GM19438 (cell line): ENCODE data around the gene LCN12.
"Not testable (repeated sequence)": the region's sequence is repeated elsewhere in the genome, so short reads cannot be mapped to it uniquely, and the experiment has no call there.

Source experiments
- ATAC-seq: cut with Tn5 transposase; IDR thresholded peaks from one replicate; pipeline ENCODE4 v1.9.1; 2021; ENCODE audit warnings: low read depth; ENCODE audit not compliant: unreplicated experiment

Gene LCN12

DNA sequence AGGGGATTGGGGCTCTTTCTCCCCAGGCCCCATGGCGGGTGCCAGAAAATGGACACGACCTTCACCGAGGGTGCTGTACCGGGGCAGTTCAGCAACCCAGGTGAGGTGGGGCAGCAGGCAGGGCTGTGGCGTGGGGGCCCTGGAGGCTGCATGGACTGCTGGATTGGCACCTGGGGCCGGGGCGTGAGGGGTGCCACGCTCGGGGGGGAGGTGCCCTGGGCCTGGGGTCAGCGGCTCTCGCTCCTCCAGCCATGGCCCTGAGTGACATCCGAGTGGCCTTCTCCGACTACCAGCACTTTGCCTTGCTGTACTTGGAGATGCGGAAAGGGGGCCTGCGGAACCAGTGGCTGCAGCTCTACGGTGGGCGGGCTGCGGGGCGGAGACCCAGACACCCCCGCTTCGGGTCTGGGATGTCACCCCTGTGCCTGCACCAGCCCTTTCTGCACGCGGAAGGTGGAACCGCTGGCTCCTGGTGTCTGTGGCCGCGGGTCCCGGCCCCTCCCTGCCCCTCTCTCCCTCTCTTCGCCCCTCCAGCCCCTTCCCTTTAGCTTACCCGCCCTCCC lies 32.5 kb downstream of the LCN12 start:
- no peak for ATAC-seq

DNA sequence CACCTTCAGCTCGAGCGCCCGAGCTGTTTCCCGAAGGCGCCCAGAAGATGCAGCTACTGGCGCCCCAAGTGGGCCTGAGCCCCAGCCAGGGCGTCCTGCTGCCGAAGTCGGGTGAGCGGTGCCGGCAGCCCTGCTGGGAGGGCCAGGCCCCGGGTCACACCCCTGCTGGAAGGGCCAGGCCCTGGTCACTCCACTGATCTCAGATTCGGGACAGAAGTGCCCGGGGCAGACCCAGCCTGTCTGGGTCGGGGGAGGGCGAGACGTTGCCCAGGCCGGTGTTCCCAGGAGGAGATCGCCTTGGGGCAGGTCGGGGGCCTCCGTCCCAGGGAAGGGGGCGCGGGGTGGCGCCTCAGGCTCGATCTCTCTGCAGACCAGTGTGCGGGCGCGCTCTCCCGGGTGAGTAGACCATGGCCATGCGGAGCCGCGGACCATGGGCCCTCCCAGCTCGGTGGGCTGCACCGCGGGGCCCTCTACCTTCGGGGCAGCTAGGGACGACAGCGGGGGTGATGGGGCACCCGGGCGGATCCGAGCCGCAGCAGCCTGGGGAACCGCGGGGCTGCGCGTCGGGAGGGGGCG lies 33.0 kb downstream of the LCN12 start:
- ATAC-seq = no peak

DNA sequence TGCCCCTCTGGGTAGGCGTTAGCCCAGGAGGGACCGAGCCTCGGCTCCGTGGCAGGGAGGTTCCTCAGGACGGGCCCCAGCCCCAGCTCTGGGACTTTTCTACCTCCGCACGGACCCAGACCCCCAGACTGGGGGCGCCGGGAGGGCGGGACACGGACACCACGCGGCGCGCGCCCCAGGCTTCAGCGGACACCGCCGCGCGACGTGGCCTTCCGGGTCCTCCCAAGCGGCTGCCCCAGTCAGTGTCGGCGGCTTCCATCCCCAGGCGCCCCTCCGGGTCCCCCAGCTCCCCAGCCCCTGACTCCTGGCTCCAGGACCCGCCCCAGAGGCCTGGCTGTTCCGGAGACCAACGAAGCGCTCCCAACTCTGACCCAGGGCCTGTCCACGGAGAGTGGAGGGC lies 33.8 kb downstream of the LCN12 start:
- no peak for ATAC-seq

DNA sequence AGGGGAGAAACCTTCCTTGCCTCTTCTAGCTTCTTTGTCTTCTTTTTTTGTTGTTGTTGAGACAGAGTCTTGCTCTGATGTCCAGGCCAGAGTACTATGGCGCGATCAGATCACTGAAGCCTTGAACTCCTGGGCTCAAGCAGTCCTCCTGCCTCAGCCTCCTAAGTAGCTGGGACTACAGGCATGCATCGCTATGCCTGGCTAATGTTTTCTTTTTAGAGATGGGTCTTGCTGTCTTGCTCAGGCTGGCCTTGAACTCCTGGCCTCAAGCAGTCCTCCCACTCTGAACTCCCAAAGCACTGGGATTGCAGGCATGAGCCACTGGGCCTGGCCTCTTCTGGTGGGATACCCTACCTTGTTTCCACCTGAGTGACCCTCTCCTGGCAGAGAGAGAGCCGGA lies 36.8 kb downstream of the LCN12 start:
- no peak for ATAC-seq

DNA sequence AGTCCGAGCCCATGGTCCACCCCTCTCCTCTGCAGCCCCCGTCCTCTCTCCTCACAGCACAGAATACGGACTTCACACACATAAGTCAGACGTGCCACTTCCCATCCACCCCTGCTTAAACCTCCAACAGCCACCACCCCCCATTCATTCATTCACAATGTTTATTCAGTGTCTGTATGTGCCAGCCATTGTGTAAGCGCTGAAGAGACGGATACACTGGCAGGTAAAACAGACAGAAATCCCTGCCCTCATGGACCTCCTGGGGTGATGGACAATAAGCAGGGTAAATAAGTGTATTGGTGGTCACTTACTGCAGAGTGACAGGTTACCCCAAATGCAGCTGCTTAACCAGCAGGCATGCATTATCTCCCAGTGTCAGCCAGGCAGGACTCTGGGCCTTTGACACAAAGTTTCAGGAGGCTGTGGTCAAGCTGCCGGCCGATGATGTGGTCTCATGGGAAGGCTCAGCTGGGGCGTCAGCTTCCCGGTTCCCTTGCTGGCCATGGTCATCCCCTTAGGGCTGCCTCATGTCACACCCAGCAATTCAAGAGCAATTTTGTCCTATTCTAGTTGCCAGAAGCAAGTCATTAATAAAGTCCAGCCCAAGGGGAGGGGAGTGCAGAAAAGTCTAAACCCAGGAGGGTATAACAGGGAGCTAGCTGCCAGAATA lies 38.3 kb downstream of the LCN12 start:
- no peak for ATAC-seq

DNA sequence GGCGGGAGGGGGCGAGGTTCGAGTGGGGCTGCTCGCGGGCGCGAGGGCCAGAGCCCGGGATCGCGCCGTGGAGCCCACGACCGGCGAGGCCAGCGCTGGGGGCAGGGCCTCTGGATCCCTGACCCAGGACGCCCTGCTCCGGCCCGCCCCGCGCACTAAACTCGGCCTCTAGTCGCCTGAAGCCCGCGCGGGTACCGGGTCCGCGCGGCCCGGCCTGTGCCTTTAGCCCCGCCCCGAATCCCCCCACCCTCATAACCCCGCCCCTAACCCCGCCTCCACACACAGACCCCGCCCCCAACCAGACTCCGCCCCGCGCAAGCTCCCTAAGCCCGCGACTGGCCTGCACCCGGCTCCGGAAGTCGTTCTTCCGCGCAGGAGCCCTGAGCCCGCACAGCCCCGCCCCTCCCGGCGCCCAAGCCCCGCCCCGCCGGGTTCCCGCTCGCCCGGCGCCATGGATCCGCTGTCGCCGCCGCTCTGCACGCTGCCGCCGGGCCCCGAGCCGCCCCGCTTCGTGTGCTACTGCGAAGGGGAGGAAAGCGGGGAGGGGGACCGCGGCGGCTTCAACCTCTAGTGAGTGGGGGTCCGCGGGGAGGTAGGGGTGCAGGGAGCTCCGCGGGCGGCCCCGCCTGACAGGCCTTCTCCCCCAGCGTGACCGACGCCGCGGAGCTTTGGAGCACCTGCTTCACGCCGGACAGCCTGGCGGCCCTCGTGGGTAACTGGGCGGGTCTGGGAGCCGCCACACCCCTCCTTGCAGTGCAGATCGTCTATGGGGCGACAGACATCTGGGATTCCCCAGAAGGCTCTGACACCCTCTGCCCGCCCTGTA lies 40.1 kb downstream of the LCN12 start, which contains the start of gene PAXX:
PAXX (plus strand) TSS at position 430 of the 826 bp plus-strand sequence; CDS start at position 452, 22 bp downstream.
- ATAC-seq = peak; percentile 71

DNA sequence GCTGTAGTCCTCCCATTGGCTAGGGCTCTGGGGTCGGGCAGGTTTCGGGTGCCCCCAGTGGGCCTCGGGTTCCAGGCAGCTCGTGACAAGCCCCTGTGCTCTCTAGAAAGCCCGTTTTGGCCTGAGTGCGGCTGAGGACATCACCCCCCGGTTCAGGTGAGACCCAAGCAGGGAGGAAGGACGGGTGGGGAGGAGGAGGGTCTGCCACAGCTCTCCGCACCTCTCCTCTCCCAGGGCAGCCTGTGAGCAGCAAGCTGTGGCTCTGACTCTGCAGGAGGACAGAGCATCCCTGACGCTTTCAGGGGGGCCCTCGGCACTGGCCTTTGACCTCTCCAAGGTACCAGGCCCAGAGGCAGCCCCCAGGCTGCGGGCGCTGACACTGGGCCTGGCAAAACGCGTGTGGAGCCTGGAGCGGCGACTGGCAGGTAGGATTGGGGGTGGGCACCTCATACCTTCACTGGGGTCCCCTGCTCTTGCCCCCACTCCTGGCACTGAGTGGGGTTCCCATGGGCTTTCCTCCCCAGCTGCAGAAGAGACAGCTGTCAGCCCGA lies 40.8 kb downstream of the LCN12 start:
- ATAC-seq = no peak

DNA sequence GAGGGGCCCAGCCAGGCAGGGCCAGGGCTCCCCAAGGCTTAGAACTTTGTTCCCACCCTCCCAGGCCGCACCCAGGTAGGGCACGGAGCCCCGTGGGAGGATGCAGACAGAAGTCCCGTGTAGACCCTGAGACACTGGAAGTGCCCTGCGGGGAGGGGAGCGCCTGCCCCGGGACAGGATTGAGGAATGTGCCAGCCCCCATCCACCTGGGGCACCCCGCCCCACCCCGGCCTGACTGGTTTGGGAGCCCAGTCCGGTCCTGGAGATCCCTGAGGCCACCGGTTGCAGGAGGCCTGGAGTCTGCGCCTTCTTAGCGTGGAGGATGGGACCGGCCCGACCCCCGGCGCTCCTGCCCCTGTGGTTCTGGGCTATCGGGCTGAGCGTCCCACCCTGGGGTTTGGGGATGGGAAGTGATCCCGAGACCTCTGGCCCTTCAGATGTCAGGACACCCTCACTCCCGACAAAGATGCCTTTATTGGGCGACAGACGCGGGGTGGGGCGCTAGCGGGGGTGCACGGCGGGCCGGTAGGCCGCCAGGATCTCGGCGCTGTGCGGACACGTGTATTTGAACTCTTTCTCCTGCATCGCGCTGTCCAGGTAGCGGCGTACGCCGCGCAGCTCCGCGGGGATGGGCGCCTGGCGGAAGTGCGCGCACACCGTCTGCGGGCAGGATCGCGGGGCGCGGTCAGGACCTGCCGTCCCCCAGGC lies 42.3 kb downstream of the LCN12 start:
- no peak for ATAC-seq

DNA sequence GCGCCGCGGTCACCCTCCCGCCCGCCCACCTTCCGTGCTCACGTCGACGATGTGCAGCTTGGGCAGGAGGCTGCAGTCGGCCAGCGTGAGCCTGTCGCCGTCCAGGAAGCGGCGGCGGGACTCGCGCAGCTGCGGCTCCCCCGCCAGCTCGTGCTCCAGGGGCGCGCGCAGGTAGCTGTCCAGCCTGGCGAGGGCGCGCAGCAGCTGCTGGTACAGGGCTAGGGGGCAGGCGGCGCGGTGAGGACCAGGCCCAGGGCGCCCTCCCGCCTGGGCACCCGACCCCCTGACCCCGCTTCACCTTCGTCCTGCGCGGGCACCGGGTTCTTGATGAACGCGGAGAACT lies 42.8 kb downstream of the LCN12 start:
- ATAC-seq = no peak

DNA sequence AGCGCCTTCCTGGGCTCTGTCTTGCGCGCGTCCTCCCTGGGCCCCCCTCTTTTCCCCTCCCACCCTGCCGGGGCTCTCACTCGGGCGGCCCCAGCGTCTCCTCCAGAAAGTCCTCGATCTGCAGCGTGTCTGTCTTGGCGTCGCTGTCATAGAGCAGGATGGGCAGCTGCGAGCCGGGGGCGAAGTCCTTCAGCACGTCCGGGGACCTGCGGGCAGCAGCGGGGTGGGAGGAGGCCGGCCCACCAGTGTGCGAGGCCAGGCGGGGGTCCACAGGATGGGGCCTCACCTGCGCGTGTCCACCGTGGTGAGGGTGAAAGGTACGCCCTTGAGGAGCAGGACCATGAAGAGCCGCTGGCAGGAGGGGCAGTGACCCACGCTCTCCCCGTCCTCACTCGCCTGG lies 43.3 kb downstream of the LCN12 start:
- ATAC-seq = no peak

DNA sequence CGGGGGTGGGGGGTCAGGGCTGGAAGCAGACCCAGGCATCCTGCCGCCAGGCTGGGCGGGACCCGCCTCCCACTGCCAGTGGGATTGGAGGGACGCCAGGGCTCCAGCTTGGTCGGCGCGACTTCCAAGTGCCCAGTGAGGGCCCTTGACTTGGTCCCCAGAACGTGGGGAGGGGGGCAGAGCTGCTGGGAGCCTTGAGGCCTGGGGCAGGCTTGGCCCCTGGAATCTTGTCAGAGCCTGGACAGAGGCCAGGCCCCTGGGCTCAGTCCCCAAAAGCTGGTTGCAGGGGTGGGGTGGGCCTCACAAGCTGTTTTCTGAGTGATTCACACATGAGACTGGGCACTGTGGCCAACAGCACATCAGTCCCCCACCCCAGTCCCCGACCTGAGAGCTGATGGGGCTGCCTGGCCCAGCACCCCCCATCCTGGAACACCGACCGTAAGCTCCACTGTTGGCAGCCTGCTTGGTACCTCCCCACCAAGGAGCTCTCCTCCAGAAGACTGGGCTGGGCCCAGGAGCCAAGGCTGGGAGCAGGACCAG lies 43.8 kb downstream of the LCN12 start:
- ATAC-seq = no peak

DNA sequence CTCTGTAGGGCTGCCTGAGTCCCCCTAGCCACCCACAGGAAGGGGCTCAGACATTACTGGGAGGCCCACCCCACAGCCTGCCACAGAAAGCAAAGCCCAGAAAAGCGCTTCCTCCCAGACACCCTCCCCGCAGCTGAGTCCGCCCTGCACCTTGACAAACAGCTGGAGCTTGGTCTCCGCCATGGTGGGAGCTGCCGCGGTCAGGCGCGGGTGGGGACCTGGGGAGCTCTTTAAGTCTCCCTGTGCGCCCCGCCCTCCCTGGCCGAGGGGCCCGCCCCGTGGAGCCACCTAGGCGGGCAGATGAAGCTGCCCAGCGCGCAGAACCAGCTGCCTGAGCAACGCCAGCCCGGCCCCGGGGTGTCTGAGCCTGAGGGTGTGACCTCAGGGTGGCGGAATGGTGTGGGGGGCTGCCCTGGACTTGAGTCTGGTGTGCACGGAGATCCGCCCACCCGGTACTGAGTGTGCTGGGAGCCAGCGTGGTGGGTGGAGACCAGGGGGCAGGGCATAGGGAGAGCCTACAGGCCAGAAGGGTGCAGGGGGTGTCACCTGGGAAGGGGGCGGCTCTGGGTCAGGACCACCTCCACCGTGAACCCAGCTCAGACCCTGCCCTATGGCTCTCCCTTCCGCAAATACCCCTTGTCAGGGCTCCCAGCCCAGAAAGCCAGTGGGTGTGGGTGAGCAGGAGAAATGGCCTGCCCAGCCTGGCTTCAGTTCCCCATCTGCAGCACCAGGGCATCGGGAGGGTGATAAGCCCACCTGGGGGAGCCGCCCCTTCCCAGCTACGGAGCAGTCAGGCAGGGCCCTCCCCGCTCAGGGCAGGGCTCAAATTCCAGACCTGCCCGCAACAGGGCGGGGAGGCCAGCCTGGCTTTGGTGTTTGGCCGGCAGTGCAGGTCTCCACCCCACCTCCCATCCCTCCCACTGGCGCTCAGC lies 44.6 kb downstream of the LCN12 start, which contains the start of gene CLIC3:
CLIC3 (minus strand) TSS at position 208 of the 932 bp plus-strand sequence; CDS start at position 183, 25 bp downstream.
- ATAC-seq = no peak

DNA sequence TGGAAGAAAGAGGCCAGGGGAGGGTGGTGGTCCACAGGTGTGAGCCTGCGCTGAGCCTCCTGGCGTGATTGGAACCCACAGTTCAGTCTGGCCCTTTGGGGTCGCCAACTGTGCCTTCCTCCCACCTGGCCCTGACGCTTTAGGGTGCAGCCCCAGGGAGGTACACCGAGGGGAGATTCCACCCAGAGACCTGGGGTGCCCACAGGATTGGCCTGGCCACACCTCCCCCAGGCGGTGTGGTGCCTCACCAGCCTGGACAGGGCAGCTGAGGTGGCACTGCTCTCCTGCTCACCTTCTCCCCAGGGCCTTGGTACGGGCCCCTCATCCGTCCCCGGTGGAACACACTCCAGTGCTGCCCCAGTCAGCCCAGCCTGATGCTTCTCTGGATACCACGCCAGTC lies 45.3 kb downstream of the LCN12 start:
- no peak for ATAC-seq

DNA sequence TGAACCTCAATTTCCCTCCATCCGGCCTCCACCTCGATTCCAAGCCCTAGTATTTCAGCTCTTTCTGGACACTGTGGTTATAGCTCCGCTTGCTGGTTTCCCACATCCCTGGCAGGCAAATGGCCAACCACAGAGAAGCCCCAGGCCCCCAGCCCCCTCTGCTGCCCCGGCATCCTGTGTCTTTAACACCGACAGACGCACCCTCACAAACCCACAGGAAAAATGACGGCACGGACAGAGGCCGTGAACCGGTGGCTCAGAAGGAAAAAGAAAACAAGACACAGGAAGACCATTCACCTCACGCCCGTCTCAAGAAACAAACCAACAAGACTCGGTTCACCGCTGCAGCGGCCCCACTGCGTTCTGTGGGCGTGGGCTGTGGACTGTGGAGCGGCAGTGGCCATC lies 45.8 kb downstream of the LCN12 start:
- ATAC-seq = no peak

DNA sequence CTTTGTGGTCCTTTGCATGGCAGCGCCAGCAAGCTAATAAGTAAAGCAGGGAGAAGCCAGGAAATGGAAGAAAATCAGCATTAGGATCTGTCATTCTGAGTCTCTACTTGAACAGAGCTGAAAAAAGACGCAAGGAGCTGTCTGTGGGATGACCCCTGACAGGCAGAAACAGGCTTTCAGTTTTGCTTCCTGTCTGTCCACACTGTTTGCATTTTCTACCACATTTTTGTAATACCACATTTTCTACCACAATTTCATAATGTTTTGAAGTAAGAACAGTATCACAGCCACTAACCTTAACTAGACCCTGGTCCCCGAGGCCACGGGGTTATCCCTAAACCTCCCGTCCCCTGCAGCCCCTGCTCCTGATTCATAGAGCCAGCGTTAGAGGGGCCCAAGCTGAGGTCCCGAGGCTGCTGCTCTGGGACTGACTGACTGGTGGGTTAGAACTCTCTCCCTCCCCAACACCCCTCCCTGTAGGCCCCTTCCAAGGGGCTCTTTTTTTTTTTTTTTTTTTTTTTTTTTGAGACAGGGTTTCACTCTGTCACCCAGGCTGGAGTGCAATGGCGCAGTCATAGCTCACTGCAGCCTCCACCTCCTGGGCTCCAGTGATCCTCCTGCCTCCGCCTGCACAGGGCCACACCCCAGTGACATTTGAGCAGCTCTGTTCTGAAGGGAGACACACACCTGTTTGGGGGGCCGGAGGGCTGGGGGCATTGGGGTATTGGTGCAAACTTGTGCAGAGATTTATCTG lies 48.3 kb downstream of the LCN12 start:
- ATAC-seq = peak; percentile 71

DNA sequence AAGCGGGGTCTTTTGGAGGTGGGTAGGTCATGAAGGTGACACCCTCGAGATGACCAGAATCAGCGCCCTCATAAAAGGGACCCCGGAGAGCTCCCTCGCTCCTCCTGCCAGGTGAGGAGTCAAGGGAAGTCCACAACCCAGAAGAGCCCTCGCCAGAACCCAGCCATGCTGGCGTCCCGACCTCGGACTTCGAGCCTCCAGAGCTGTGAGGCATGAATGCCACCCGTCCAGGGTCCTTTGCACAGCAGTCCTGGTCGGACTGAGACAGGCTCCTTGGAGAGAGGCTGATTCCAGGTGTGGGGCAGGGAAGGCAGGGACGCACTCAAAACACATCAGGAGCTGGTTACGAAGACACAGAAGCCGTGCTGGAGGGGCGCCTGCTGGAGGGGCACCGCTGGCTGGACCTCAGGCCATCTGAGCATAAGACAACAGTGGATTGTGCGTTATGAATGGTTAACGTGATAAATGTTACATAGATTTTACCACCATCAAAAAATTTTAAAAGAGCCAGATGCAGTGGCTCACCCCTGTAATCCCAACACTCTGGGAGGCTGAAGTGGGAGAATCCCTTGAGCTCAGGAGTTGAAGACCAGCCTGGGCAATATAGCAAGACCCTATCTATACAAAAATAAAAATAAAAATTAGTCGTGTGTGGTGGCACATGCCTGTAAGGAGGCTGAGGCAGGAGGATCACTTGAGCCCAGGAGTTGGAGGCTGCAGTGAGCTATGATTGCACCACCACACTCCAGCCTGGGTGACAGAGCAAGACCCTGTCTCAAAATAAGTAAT lies 50.0 kb downstream of the LCN12 start:
- ATAC-seq = no peak

DNA sequence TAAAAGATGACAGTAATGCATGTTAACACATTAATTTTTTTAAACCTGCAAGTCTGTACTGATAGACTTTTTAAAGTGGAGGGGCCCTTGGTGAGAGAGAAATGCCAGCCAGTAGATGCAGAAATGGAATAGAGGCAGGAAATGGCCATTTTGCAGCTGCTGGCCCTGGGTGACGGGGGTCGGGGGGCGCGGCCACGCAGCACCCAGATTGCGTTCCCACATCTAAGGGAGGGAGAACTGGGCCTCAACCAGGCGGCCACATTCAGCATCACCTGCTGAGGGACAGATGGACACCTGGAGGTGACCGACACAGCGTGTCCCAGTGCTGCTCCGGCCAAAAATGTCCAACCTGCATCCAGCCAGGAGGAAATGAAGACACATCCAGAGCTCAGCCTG lies 50.6 kb downstream of the LCN12 start:
- no peak for ATAC-seq

DNA sequence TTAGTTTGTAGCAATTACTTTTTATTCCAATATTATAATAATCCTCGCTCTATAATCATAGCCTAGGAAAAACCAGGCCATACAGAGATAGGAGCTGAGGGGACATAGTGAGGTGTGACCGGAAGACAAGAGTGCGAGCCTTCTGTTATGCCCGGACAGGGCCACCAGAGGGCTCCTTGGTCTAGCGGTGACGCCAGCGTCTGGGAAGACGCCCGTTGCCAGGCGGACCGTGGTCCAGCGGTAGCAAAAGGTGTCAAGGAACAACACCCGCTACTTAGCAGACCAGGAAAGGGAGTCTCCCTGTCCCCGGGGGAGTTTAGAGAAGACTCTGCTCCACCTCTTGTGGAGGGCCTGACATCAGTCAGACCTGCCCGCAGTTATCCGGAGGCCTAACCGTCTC lies 52.2 kb downstream of the LCN12 start:
- not testable (repeated sequence) for ATAC-seq
